ENCODE data around the gene ZNF132.
"Not testable (repeated sequence)": the region's sequence is repeated elsewhere in the genome, so short reads cannot be mapped to it uniquely, and the experiment has no call there.

The ZNF132 gene

GRCh38 chr19:58439576-58440554 is at the start of gene ZNF132:
Gene ZNF132, minus strand, starts transcription at chr19:58440153. Its CDS starts 332 bp downstream, at chr19:58439821.
- peaks cover 7 to 24% of the 10 kb centered on the region in 2 donors for H3K9me3 ChIP-seq (ENCODE audit: control insufficient read depth in 2 of 2, low read length in 2 of 2)
- no peaks in the 10 kb centered on the region for H3K27me3 ChIP-seq (ENCODE audit: control insufficient read depth in 2 of 2, insufficient read depth in 2 of 2, low read length in 2 of 2)
- peak within 1 kb of the TSS; percentile 56 to 63 for H3K9ac ChIP-seq (ENCODE audit: low read depth in 1 of 2, low read length in 2 of 2)
- peaks cover 7 to 24% of the 10 kb centered on the region in 2 donors for H3K36me3 ChIP-seq (ENCODE audit: control insufficient read depth in 2 of 2, insufficient read depth in 2 of 2, low read length in 2 of 2)
- peak within 1 kb of the TSS; percentile 82 to 91 for H3K4me3 ChIP-seq (ENCODE audit: low read length in 2 of 2)
- peaks cover 6 to 9% of the 10 kb centered on the region in 2 donors for H3K4me1 ChIP-seq (ENCODE audit: control insufficient read depth in 2 of 2, insufficient read depth in 2 of 2, low read length in 2 of 2)
- H3K27ac ChIP-seq (ENCODE audit: low read depth in 2 of 2, low read length in 2 of 2) = peak within 1 kb of the TSS; percentile 54 to 79

DNA sequence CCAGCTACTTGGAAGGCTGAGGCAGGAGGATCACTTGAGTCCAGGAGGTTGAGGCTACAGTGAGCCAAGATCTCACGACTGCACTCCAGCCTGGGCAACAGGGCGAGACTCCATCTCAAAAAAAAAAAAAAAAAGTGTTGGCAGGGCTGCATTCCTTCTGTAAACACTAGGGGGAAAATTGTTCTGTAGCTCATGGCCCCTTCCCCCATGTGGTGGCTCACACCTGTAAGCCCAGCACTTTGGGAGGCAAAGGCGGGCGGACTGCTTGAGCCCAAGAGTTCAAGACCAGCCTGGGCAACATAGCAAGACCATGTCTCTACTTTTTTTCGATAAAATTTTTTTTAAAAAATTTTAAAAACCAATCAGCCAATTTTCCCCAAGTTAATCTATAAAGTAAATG is 44.4 kb upstream of the ZNF132 start:
- not testable (repeated sequence) for H3K27ac ChIP-seq (ENCODE audit: low read depth in 2 of 2, low read length in 2 of 2); H3K4me3 ChIP-seq (ENCODE audit: low read length in 2 of 2)

GRCh38 chr19:58483776-58484175 is 43.8 kb upstream of the ZNF132 start:
- Histone ChIP-seq H3K36me3 (ENCODE audit: control insufficient read depth in 2 of 2, insufficient read depth in 2 of 2, low read length in 2 of 2) (peaks cover 4 to 12% of the 10 kb centered on the region in 2 donors), H3K27ac (ENCODE audit: low read depth in 2 of 2, low read length in 2 of 2) (no peak overlapping the region), H3K9ac (ENCODE audit: low read depth in 1 of 2, low read length in 2 of 2) (no peak overlapping the region), H3K4me1 (ENCODE audit: control insufficient read depth in 2 of 2, insufficient read depth in 2 of 2, low read length in 2 of 2) (no peaks in the 10 kb centered on the region), H3K9me3 (ENCODE audit: control insufficient read depth in 2 of 2, low read length in 2 of 2) (no peaks in the 10 kb centered on the region), H3K4me3 (ENCODE audit: low read length in 2 of 2) (no peak overlapping the region), H3K27me3 (ENCODE audit: control insufficient read depth in 2 of 2, insufficient read depth in 2 of 2, low read length in 2 of 2) (no peaks in the 10 kb centered on the region)

More for the DNA sequence above, 44.4 kb upstream of the ZNF132 start:
- not testable (repeated sequence) for H3K9ac ChIP-seq (ENCODE audit: low read depth in 1 of 2, low read length in 2 of 2); H3K27me3 ChIP-seq (ENCODE audit: control insufficient read depth in 2 of 2, insufficient read depth in 2 of 2, low read length in 2 of 2); H3K9me3 ChIP-seq (ENCODE audit: control insufficient read depth in 2 of 2, low read length in 2 of 2); H3K4me1 ChIP-seq (ENCODE audit: control insufficient read depth in 2 of 2, insufficient read depth in 2 of 2, low read length in 2 of 2)
- peaks cover 4 to 12% of the 10 kb centered on the region in 2 donors for H3K36me3 ChIP-seq (ENCODE audit: control insufficient read depth in 2 of 2, insufficient read depth in 2 of 2, low read length in 2 of 2)

DNA sequence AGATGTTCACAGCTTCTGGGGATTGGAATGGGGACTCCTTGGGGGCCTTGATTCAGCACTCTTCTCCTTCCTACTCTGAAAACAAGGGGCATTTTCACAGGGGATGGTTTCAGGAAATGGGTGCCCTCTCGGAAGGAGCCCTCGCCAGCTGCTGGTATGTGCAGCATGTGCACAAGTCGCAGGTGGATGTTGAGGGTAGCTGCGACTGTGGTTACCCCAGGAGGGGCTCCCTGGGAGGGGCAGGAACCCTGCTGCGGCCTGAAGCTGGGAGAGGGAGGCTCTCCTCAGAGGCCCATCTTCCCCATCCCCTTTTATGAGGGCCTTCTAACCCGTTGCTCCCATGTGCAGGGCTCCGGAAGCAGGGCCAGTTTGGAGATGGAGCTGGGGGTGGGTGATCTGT is 42.4 kb upstream of the ZNF132 start:
- Histone ChIP-seq H3K27ac (ENCODE audit: low read depth in 2 of 2, low read length in 2 of 2) (no peak overlapping the region), H3K9me3 (ENCODE audit: control insufficient read depth in 2 of 2, low read length in 2 of 2) (no peaks in the 10 kb centered on the region), H3K4me3 (ENCODE audit: low read length in 2 of 2) (no peak overlapping the region), H3K36me3 (ENCODE audit: control insufficient read depth in 2 of 2, insufficient read depth in 2 of 2, low read length in 2 of 2) (peaks cover 7 to 12% of the 10 kb centered on the region in 2 donors), H3K27me3 (ENCODE audit: control insufficient read depth in 2 of 2, insufficient read depth in 2 of 2, low read length in 2 of 2) (no peaks in the 10 kb centered on the region), H3K4me1 (ENCODE audit: control insufficient read depth in 2 of 2, insufficient read depth in 2 of 2, low read length in 2 of 2) (no peaks in the 10 kb centered on the region), H3K9ac (ENCODE audit: low read depth in 1 of 2, low read length in 2 of 2) (no peak overlapping the region)

GRCh38 chr19:58480831-58481230 is 40.9 kb upstream of the ZNF132 start:
- Histone ChIP-seq H3K9me3 (ENCODE audit: control insufficient read depth in 2 of 2, low read length in 2 of 2) (no peaks in the 10 kb centered on the region), H3K27me3 (ENCODE audit: control insufficient read depth in 2 of 2, insufficient read depth in 2 of 2, low read length in 2 of 2) (no peaks in the 10 kb centered on the region), H3K27ac (ENCODE audit: low read depth in 2 of 2, low read length in 2 of 2) (no peak overlapping the region), H3K9ac (ENCODE audit: low read depth in 1 of 2, low read length in 2 of 2) (no peak overlapping the region), H3K4me3 (ENCODE audit: low read length in 2 of 2) (no peak overlapping the region), H3K36me3 (ENCODE audit: control insufficient read depth in 2 of 2, insufficient read depth in 2 of 2, low read length in 2 of 2) (peaks cover 7 to 12% of the 10 kb centered on the region in 2 donors), H3K4me1 (ENCODE audit: control insufficient read depth in 2 of 2, insufficient read depth in 2 of 2, low read length in 2 of 2) (peaks cover 6 to 8% of the 10 kb centered on the region in 2 donors)

DNA sequence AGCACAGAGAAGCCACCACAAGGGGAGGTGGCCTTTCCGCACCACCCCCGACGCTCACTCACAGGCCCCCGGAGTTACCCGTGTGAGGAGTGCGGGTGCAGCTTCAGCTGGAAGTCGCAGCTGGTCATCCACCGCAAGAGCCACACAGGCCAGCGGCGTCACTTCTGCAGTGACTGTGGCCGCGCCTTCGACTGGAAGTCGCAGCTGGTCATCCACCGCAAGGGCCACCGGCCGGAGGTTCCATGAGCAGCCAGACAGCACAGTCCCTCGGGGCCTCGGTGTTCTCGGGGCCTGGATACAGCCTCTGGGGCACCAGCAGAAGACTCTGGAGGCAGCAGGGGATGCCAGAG is 40.5 kb upstream of the ZNF132 start:
- peaks cover 7 to 12% of the 10 kb centered on the region in 2 donors for H3K36me3 ChIP-seq (ENCODE audit: control insufficient read depth in 2 of 2, insufficient read depth in 2 of 2, low read length in 2 of 2)
- H3K4me1 ChIP-seq (ENCODE audit: control insufficient read depth in 2 of 2, insufficient read depth in 2 of 2, low read length in 2 of 2) = peaks cover 8% of the 10 kb centered on the region in 2 donors
- H3K27me3 ChIP-seq (ENCODE audit: control insufficient read depth in 2 of 2, insufficient read depth in 2 of 2, low read length in 2 of 2) = no peaks in the 10 kb centered on the region
- no peak overlapping the region for H3K9ac ChIP-seq (ENCODE audit: low read depth in 1 of 2, low read length in 2 of 2)
- no peak overlapping the region for H3K4me3 ChIP-seq (ENCODE audit: low read length in 2 of 2)
- H3K9me3 ChIP-seq (ENCODE audit: control insufficient read depth in 2 of 2, low read length in 2 of 2) = no peaks in the 10 kb centered on the region
- no peak overlapping the region for H3K27ac ChIP-seq (ENCODE audit: low read depth in 2 of 2, low read length in 2 of 2)

DNA sequence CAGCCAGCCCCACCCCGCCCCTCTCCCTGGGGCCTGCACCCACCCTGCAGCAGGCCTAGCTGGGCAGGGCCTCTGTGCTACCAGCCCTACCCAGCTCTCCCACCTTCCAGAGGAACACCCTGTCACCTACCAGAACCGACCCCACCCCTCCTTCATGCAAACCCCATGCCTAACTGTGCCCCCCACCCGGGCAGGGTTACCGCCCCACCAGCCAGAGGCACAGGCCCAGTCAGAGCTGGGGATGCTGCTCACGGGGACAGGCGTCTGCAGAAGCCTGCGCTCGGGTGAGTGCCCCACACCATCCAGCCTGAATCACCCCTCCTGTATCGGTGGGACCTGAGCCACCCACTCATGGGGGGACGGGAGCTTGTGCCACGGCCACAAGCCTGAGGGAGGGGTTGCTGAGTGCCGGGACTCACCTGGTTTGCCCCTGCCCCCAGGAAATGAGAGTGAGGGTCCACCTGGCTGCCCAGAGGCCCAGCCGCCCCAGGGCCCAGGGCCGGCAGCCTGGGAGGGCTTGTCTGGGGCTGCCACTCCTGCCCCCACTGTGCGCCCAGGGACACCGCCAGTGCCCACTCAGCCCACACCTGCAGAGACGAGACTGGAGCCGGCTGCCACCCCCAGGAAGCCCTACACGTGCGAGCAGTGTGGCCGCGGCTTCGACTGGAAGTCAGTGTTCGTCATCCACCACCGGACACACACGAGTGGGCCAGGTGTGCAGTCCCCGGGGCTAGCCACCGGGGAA is 40.0 kb upstream of the ZNF132 start:
- H3K36me3 ChIP-seq (ENCODE audit: control insufficient read depth in 2 of 2, insufficient read depth in 2 of 2, low read length in 2 of 2) = peaks cover 7 to 12% of the 10 kb centered on the region in 2 donors
- H3K27me3 ChIP-seq (ENCODE audit: control insufficient read depth in 2 of 2, insufficient read depth in 2 of 2, low read length in 2 of 2) = no peaks in the 10 kb centered on the region
- H3K27ac ChIP-seq (ENCODE audit: low read depth in 2 of 2, low read length in 2 of 2) = no peak overlapping the region
- H3K9me3 ChIP-seq (ENCODE audit: control insufficient read depth in 2 of 2, low read length in 2 of 2) = no peaks in the 10 kb centered on the region
- H3K4me1 ChIP-seq (ENCODE audit: control insufficient read depth in 2 of 2, insufficient read depth in 2 of 2, low read length in 2 of 2) = peaks cover 13 to 14% of the 10 kb centered on the region in 2 donors
- H3K9ac ChIP-seq (ENCODE audit: low read depth in 1 of 2, low read length in 2 of 2) = no peak overlapping the region
- no peak overlapping the region for H3K4me3 ChIP-seq (ENCODE audit: low read length in 2 of 2)

DNA sequence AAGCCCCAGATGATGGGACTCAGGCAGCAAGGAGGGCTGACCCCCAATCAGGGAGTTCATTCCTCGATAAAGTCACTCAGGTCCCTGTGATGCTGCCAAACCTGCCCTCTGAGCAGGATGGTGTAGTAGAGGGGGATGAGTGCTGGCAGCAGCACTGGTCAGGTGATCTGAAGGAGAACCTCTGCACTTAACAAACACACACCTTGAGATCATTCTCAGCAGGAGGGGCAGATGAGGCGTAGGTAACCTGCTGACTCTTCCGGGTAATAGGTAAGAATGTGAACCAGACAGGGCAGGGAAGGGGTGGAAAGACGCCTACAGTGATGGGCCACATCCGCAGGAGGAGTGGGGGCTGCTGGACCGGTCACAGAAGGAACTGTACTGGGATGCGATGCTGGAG is 39.4 kb upstream of the ZNF132 start:
- H3K9me3 ChIP-seq (ENCODE audit: control insufficient read depth in 2 of 2, low read length in 2 of 2) = no peaks in the 10 kb centered on the region
- H3K36me3 ChIP-seq (ENCODE audit: control insufficient read depth in 2 of 2, insufficient read depth in 2 of 2, low read length in 2 of 2) = peaks cover 7 to 12% of the 10 kb centered on the region in 2 donors
- H3K9ac ChIP-seq (ENCODE audit: low read depth in 1 of 2, low read length in 2 of 2) = no peak overlapping the region
- no peak overlapping the region for H3K27ac ChIP-seq (ENCODE audit: low read depth in 2 of 2, low read length in 2 of 2)
- H3K4me1 ChIP-seq (ENCODE audit: control insufficient read depth in 2 of 2, insufficient read depth in 2 of 2, low read length in 2 of 2) = peaks cover 13 to 17% of the 10 kb centered on the region in 2 donors
- no peaks in the 10 kb centered on the region for H3K27me3 ChIP-seq (ENCODE audit: control insufficient read depth in 2 of 2, insufficient read depth in 2 of 2, low read length in 2 of 2)
- no peak overlapping the region for H3K4me3 ChIP-seq (ENCODE audit: low read length in 2 of 2)

DNA sequence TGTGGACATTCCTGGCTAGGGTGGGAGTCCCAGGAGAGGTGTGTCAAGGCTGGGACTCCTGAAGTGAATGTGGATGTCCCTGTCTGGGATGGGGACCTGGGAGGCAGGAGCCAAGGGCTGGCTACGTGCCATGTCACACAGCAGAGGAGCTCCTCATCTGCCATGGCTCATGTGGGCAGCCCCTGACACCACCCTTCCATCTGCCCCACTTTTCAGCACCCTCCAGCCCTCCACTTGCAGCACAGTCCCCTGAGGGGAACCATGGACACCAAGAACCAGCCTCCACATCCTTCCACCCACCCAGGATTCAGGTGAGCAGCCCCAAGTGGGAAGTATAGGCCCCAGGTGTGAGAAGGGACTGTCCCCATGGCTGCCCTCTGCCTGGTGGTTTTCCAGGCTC is 37.9 kb upstream of the ZNF132 start:
- Histone ChIP-seq H3K4me1 (ENCODE audit: control insufficient read depth in 2 of 2, insufficient read depth in 2 of 2, low read length in 2 of 2) (peaks cover 13 to 17% of the 10 kb centered on the region in 2 donors), H3K36me3 (ENCODE audit: control insufficient read depth in 2 of 2, insufficient read depth in 2 of 2, low read length in 2 of 2) (peaks cover 15% of the 10 kb centered on the region in 2 donors), H3K4me3 (ENCODE audit: low read length in 2 of 2) (no peak overlapping the region), H3K27ac (ENCODE audit: low read depth in 2 of 2, low read length in 2 of 2) (no peak overlapping the region), H3K9me3 (ENCODE audit: control insufficient read depth in 2 of 2, low read length in 2 of 2) (no peaks in the 10 kb centered on the region), H3K9ac (ENCODE audit: low read depth in 1 of 2, low read length in 2 of 2) (no peak overlapping the region), H3K27me3 (ENCODE audit: control insufficient read depth in 2 of 2, insufficient read depth in 2 of 2, low read length in 2 of 2) (no peaks in the 10 kb centered on the region)

GRCh38 chr19:58477130-58477529 is 37.2 kb upstream of the ZNF132 start:
- H3K4me3 ChIP-seq (ENCODE audit: low read length in 2 of 2) = peak overlapping the region in 1 of 2 donors; percentile 78
- H3K27me3 ChIP-seq (ENCODE audit: control insufficient read depth in 2 of 2, insufficient read depth in 2 of 2, low read length in 2 of 2) = no peaks in the 10 kb centered on the region
- no peaks in the 10 kb centered on the region for H3K9me3 ChIP-seq (ENCODE audit: control insufficient read depth in 2 of 2, low read length in 2 of 2)
- peaks cover 22 to 23% of the 10 kb centered on the region in 2 donors for H3K36me3 ChIP-seq (ENCODE audit: control insufficient read depth in 2 of 2, insufficient read depth in 2 of 2, low read length in 2 of 2)
- peaks cover 13 to 17% of the 10 kb centered on the region in 2 donors for H3K4me1 ChIP-seq (ENCODE audit: control insufficient read depth in 2 of 2, insufficient read depth in 2 of 2, low read length in 2 of 2)
- H3K27ac ChIP-seq (ENCODE audit: low read depth in 2 of 2, low read length in 2 of 2) = peak overlapping the region; percentile 89
- H3K9ac ChIP-seq (ENCODE audit: low read depth in 1 of 2, low read length in 2 of 2) = no peak overlapping the region

Measured in mucosa of rectum (tissue), 2 donors.